Glutamatergic neuron (in vitro differentiated cells): Measurements from ENCODE around the gene ARHGAP40. TPM values are rescaled to one million over a fixed set of nuclear protein-coding genes. Genes with fewer than 3 reads are reported as not detected.

Experiments
- total RNA-seq: library from RNA; stranded (reverse); fragmentation: NEBNext Ultra II Directional; extraction: Animal tissue kit (Norgen Biotek cat#: 25700); gene quantifications from one replicate; pipeline ENCODE4 v1.2.1, GENCODE V29; 2021; ENCODE audit not compliant: unreplicated experiment

ARHGAP40 gene
- total RNA-seq, 1 donor from 2014 or later = not detected

Other genes starting within 250 kb of the ARHGAP40 start
- 33.0 TPM for gene SNHG17, start 166.5 kb upstream of the ARHGAP40 start, total RNA-seq
- 54.6 TPM for gene RALGAPB, start 129.0 kb upstream of the ARHGAP40 start, total RNA-seq
- not detected for gene ADIG, start 20.6 kb upstream of the ARHGAP40 start, total RNA-seq
- 0.59 TPM for gene SLC32A1, start 122.7 kb downstream of the ARHGAP40 start, total RNA-seq
- 10.1 TPM for gene ACTR5, start 146.7 kb downstream of the ARHGAP40 start, total RNA-seq
- gene PPP1R16B, start 203.9 kb downstream of the ARHGAP40 start, total RNA-seq = 5.3 TPM